Fibroblast of lung (primary cell): ENCODE data around the gene SH3D21. TPM values are rescaled to one million over a fixed set of nuclear protein-coding genes. Genes with fewer than 3 reads are reported as not detected.
A peak's percentile ranks its signal among the peaks of the same experiment; 100 is the strongest.

Experiments used
- DNase-seq, 2 donors: peaks; one replicate each; pipeline versions ENCODE4 v3.0.0 to v3.0.0-alpha.2; 2010; ENCODE audit warnings: low read depth in 2 of 2
- H2AFZ ChIP-seq: 2 replicates; pipeline ENCODE4 v1.5.1; 2012; ENCODE audit warnings: low read length, control low read depth, inconsistent platforms
- H3K27ac ChIP-seq: 2 replicates; pipeline ENCODE4 v1.5.1; 2011; ENCODE audit warnings: low read length, control low read depth; ENCODE audit not compliant: insufficient read depth
- H3K27me3 ChIP-seq: 2 replicates; pipeline ENCODE4 v1.5.1; 2011; ENCODE audit warnings: mild to moderate bottlenecking, low read length; ENCODE audit not compliant: control insufficient read depth, insufficient read depth
- H3K36me3 ChIP-seq: 2 replicates; pipeline ENCODE4 v1.5.1; 2011; ENCODE audit warnings: low read length; ENCODE audit not compliant: control insufficient read depth, insufficient read depth
- H3K4me1 ChIP-seq: 2 replicates; pipeline ENCODE4 v1.5.1; 2011; ENCODE audit warnings: low read length; ENCODE audit not compliant: control insufficient read depth, insufficient read depth; ENCODE audit errors: extremely low read depth
- H3K4me2 ChIP-seq: 2 replicates; pipeline ENCODE4 v1.5.1; 2011; ENCODE audit warnings: low read length, control low read depth; ENCODE audit not compliant: insufficient read depth; ENCODE audit errors: extremely low read depth
- H3K4me3 ChIP-seq, 4 experiments: fragments of 200-600 bp in 1 of 4; sonication (generic) in 1 of 4; replicated peaks in 1 of 4; 2 replicates each; pipeline ENCODE4 v1.5.1; 2011 to 2016; ENCODE audit warnings: low read length in 4 of 4, low read depth in 3 of 4, mild to moderate bottlenecking in 3 of 4, control low read depth in 2 of 4, inconsistent platforms in 1 of 4, mixed read lengths in 1 of 4; ENCODE audit not compliant: insufficient read depth in 1 of 4; ENCODE audit errors: control extremely low read depth in 1 of 4
- H3K79me2 ChIP-seq: 2 replicates; pipeline ENCODE4 v1.5.1; 2012; ENCODE audit warnings: mild to moderate bottlenecking, low read length, inconsistent platforms; ENCODE audit not compliant: control insufficient read depth, insufficient read depth
- H3K9ac ChIP-seq: 2 replicates; pipeline ENCODE4 v1.5.1; 2011; ENCODE audit warnings: mild to moderate bottlenecking, low read length, control low read depth; ENCODE audit not compliant: insufficient read depth
- H3K9me3 ChIP-seq: 2 replicates; pipeline ENCODE4 v1.5.1; 2012; ENCODE audit warnings: low read depth, low read length; ENCODE audit not compliant: control insufficient read depth, insufficient read depth
- H4K20me1 ChIP-seq: 2 replicates; pipeline ENCODE4 v1.5.1; 2011; ENCODE audit warnings: low read length; ENCODE audit not compliant: control insufficient read depth, insufficient read depth; ENCODE audit errors: extremely low read depth
- EZH2 ChIP-seq: IDR thresholded peaks from 2 replicates; pipeline ENCODE4 v1.5.1; 2012; ENCODE audit warnings: low read length, control low read depth, mild to moderate bottlenecking; ENCODE audit errors: missing control alignments
- polyA plus RNA-seq, 2 donors: library from polyadenylated mRNA; depleted of rRNA in 1 of 2; stranded (reverse) in 1 of 2; unstranded in 1 of 2; fragments of >200 nt; gene quantifications; 2 replicates each; pipeline ENCODE4 v1.2.1, GENCODE V29; 2011 to 2012; ENCODE audit warnings: missing spikeins in 1 of 2
- total RNA-seq: library from RNA; depleted of rRNA; stranded (reverse); fragments of >200 nt; gene quantifications from 2 replicates; pipeline ENCODE4 v1.2.1, GENCODE V29; 2014
- TF ChIP-seq, protein P1 (sequence below), 2 donors: IDR thresholded peaks in 1 of 2; conservative IDR thresholded peaks in 1 of 2; 1 replicate in 1 of 2; 2 replicates in 1 of 2; pipeline ENCODE4 v1.5.1; 2011 to 2012; ENCODE audit warnings: low read length in 2 of 2, control low read depth in 1 of 2, inconsistent platforms in 1 of 2, low read depth in 1 of 2, mild to moderate bottlenecking in 1 of 2

The SH3D21 gene
- total and polyA plus RNA-seq, 2 donors (not counting 1 experiment from before 2014, with no cell fraction given) = 1.9 to 3.3 TPM

DNA sequence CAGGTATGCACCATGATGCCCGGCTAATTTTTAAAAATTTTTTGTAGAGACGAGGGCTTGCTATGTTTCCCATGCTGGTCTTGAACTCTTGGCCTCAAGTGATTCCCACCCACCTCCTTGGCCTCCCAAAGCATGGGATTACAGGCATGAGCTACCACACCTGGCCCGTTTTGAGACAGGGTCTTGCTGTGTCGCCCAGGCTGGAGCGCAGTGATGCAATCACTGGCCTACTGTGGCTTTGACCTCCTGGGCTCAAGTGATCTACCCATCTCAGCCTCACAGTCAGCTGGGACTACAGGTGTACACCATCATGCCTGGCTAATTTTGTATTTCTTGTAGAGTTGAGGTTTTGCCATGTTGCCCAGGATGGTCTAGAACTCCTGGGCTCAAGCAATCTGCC lies 7.5 kb upstream of the SH3D21 start:
- no peaks in the 10 kb centered on the region for H3K79me2 ChIP-seq
- H3K27ac ChIP-seq = no peak overlapping the region
- H3K36me3 ChIP-seq = peaks cover 26% of the 10 kb centered on the region
- H3K9me3 ChIP-seq = no peaks in the 10 kb centered on the region
- H3K27me3 ChIP-seq = no peaks in the 10 kb centered on the region
- H3K4me2 ChIP-seq = no peak overlapping the region
- TF ChIP-seq EZH2 = no peak
- no peak for DNase-seq
- H3K9ac ChIP-seq = no peak overlapping the region
- H3K4me1 ChIP-seq = peaks cover 2% of the 10 kb centered on the region
- no peak overlapping the region for H2AFZ ChIP-seq
- H3K4me3 ChIP-seq = no peak overlapping the region
- no peaks in the 10 kb centered on the region for H4K20me1 ChIP-seq

DNA sequence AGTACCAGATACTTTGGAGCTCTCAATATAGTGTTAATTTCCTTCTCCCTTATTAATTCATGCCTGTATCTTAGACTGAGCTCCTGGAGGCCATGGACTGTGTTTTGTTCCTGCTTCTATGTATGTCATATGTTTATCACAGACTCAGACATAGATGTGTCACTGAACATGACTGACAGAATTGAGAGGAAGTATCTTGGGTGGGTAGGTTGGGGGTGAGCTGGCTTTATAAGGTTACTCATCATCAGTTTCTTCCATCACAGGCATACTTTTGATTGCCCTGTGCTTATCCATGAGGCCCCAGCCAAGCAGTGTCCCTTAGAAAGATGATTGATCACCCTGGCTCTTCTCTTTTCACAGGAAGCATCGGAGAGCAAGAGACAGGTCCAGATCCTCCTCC lies 5.6 kb upstream of the SH3D21 start:
- no peaks in the 10 kb centered on the region for H4K20me1 ChIP-seq
- H3K4me2 ChIP-seq = no peak overlapping the region
- no peak for DNase-seq
- H3K4me3 ChIP-seq = no peak overlapping the region
- peak overlapping the region; percentile 36 for H3K27ac ChIP-seq
- H3K4me1 ChIP-seq = peaks cover 2% of the 10 kb centered on the region
- no peaks in the 10 kb centered on the region for H3K27me3 ChIP-seq
- H3K9me3 ChIP-seq = no peaks in the 10 kb centered on the region
- H3K79me2 ChIP-seq = no peaks in the 10 kb centered on the region
- no peak overlapping the region for H2AFZ ChIP-seq
- no peak for TF ChIP-seq EZH2
- TF ChIP-seq, protein P1, sequence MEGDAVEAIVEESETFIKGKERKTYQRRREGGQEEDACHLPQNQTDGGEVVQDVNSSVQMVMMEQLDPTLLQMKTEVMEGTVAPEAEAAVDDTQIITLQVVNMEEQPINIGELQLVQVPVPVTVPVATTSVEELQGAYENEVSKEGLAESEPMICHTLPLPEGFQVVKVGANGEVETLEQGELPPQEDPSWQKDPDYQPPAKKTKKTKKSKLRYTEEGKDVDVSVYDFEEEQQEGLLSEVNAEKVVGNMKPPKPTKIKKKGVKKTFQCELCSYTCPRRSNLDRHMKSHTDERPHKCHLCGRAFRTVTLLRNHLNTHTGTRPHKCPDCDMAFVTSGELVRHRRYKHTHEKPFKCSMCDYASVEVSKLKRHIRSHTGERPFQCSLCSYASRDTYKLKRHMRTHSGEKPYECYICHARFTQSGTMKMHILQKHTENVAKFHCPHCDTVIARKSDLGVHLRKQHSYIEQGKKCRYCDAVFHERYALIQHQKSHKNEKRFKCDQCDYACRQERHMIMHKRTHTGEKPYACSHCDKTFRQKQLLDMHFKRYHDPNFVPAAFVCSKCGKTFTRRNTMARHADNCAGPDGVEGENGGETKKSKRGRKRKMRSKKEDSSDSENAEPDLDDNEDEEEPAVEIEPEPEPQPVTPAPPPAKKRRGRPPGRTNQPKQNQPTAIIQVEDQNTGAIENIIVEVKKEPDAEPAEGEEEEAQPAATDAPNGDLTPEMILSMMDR (conservative IDR thresholded peaks at IDR 0.05 in 1 of 2, IDR thresholded peaks at IDR 0.05 in 1 of 2; ENCODE audit: low read depth in 1 of 2, low read length in 2 of 2) = no peak
- H3K36me3 ChIP-seq = peaks cover 33% of the 10 kb centered on the region
- H3K9ac ChIP-seq = no peak overlapping the region

DNA sequence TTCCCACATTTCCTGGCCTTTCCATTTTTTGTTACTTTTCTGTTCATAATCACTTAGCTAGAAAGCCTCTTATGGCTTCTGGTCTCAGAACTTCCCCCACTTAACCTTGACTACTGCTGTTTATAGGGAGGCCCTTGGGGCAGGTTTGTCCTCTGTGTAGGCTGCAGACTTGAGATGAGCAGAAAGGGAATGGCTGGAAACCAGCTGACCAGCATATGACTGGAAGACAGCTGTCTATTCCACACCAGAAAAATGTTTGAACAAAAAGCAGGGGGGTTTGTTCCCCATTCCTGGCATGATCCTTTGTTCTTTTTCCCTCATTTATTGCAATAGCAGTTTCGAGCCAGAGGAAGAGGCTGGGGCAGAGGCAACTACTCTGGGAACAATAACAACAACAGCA lies 4.9 kb upstream of the SH3D21 start:
- Histone ChIP-seq H2AFZ (no peak overlapping the region), H3K27me3 (no peaks in the 10 kb centered on the region), H3K4me2 (no peak overlapping the region), H3K27ac (no peak overlapping the region), H3K79me2 (no peaks in the 10 kb centered on the region), H3K4me3 (no peak overlapping the region), H3K9me3 (no peaks in the 10 kb centered on the region), H3K9ac (no peak overlapping the region), H3K4me1 (peaks cover 2% of the 10 kb centered on the region), H3K36me3 (peaks cover 32% of the 10 kb centered on the region), H4K20me1 (no peaks in the 10 kb centered on the region)
- TF ChIP-seq, protein P1 (conservative IDR thresholded peaks at IDR 0.05 in 1 of 2, IDR thresholded peaks at IDR 0.05 in 1 of 2; ENCODE audit: low read depth in 1 of 2, low read length in 2 of 2) = no peak
- TF ChIP-seq EZH2 = no peak
- no peak for DNase-seq
